ENCODE results near the gene PAIP2. TPM values are rescaled to one million over a fixed set of nuclear protein-coding genes. Genes with fewer than 3 reads are reported as not detected.

PAIP2 gene
- total RNA-seq, 1 experiment from 2014 or later: 95.0 TPM

- intact Hi-C loops (cut with micrococcal nuclease; ENCODE audit: unreplicated experiment): loop anchor here (5.0 kb wide), 1 partner anchor 749 kb away; no protein-coding TSS in a partner anchor
- DNase-seq (ENCODE audit: low spot score): no peak
- TF ChIP-seq EZH2 (IDR thresholded peaks at IDR 0.05; ENCODE audit: borderline replicate concordance, low read depth, low read length, poor library complexity, severe bottlenecking): no peak
- no peak for TF ChIP-seq CTCF (conservative IDR thresholded peaks at IDR 0.05; ENCODE audit: low read depth, low read length)
- peaks cover 14% of the 10 kb centered on the region for H3K27me3 ChIP-seq (replicated peaks; ENCODE audit: insufficient read depth, low read depth, low read length, poor library complexity)
- H3K4me1 ChIP-seq (ENCODE audit: insufficient read depth, low read length, poor library complexity, severe bottlenecking): peaks cover 24% of the 10 kb centered on the region
- POLR2A ChIA-PET (ENCODE audit: low non-redundant PET): interaction anchor here (0.5 kb wide), 1 partner anchor 364 kb away, joined by 7 read pairs; no protein-coding TSS in a partner anchor
- H3K4me3 ChIP-seq (ENCODE audit: low read depth, low read length, poor library complexity, severe bottlenecking): peak overlapping the region; percentile 60
- H3K36me3 ChIP-seq (ENCODE audit: insufficient read depth, low read length, poor library complexity, severe bottlenecking): no peaks in the 10 kb centered on the region
- no peaks in the 10 kb centered on the region for H3K9me3 ChIP-seq (ENCODE audit: low read depth, low read length, poor library complexity, severe bottlenecking)
- no TSS peak for BruUV-seq (replicated peaks)
- CTCF ChIA-PET: interaction anchor here (0.7 kb wide), 1 partner anchor 129 kb away, joined by 6 read pairs; no protein-coding TSS in a partner anchor
- H3K27ac ChIP-seq (ENCODE audit: low read depth, low read length, poor library complexity, severe bottlenecking): no peak overlapping the region
Measured at GRCh38 chr5:139391570-139392323, 50.1 kb downstream of the PAIP2 start.

GRCh38 chr5:139392324-139392677, 50.6 kb downstream of the PAIP2 start:
- H3K4me1 ChIP-seq (ENCODE audit: insufficient read depth, low read length, poor library complexity, severe bottlenecking): peaks cover 24% of the 10 kb centered on the region
- peak overlapping the region; percentile 50 for H3K27ac ChIP-seq (ENCODE audit: low read depth, low read length, poor library complexity, severe bottlenecking)
- CTCF ChIA-PET: no interaction called here
- H3K9me3 ChIP-seq (ENCODE audit: low read depth, low read length, poor library complexity, severe bottlenecking): no peaks in the 10 kb centered on the region
- peaks cover 14% of the 10 kb centered on the region for H3K27me3 ChIP-seq (replicated peaks; ENCODE audit: insufficient read depth, low read depth, low read length, poor library complexity)
- intact Hi-C loops (cut with micrococcal nuclease; ENCODE audit: unreplicated experiment): loop anchor here (5.0 kb wide), 1 partner anchor 750 kb away; no protein-coding TSS in a partner anchor
- DNase-seq (ENCODE audit: low spot score): no peak
- no TSS peak for BruUV-seq (replicated peaks)
- H3K36me3 ChIP-seq (ENCODE audit: insufficient read depth, low read length, poor library complexity, severe bottlenecking): no peaks in the 10 kb centered on the region
- POLR2A ChIA-PET (ENCODE audit: low non-redundant PET): interaction anchor here (0.6 kb wide), 1 partner anchor 853 kb away, joined by 3 read pairs; no protein-coding TSS in a partner anchor
- TF ChIP-seq CTCF (conservative IDR thresholded peaks at IDR 0.05; ENCODE audit: low read depth, low read length): no peak
- no peak for TF ChIP-seq EZH2 (IDR thresholded peaks at IDR 0.05; ENCODE audit: borderline replicate concordance, low read depth, low read length, poor library complexity, severe bottlenecking)
- peak overlapping the region; percentile 60 for H3K4me3 ChIP-seq (ENCODE audit: low read depth, low read length, poor library complexity, severe bottlenecking)

GRCh38 chr5:139392678-139393496, 51.2 kb downstream of the PAIP2 start:
- ChIA-PET CTCF (no interaction called here), POLR2A (ENCODE audit: low non-redundant PET) (interaction anchor here (0.6 kb wide), 1 partner anchor 853 kb away, joined by 3 read pairs; no protein-coding TSS in a partner anchor)
- Histone ChIP-seq H3K27me3 (replicated peaks; ENCODE audit: insufficient read depth, low read depth, low read length, poor library complexity) (peaks cover 14% of the 10 kb centered on the region), H3K4me1 (ENCODE audit: insufficient read depth, low read length, poor library complexity, severe bottlenecking) (peaks cover 19% of the 10 kb centered on the region), H3K4me3 (ENCODE audit: low read depth, low read length, poor library complexity, severe bottlenecking) (peak overlapping the region; percentile 60), H3K27ac (ENCODE audit: low read depth, low read length, poor library complexity, severe bottlenecking) (peak overlapping the region; percentile 50), H3K9me3 (ENCODE audit: low read depth, low read length, poor library complexity, severe bottlenecking) (no peaks in the 10 kb centered on the region), H3K36me3 (ENCODE audit: insufficient read depth, low read length, poor library complexity, severe bottlenecking) (no peaks in the 10 kb centered on the region)
- TF ChIP-seq EZH2 (IDR thresholded peaks at IDR 0.05; ENCODE audit: borderline replicate concordance, low read depth, low read length, poor library complexity, severe bottlenecking): no peak
- peak; percentile 74 for TF ChIP-seq CTCF (conservative IDR thresholded peaks at IDR 0.05; ENCODE audit: low read depth, low read length)
- DNase-seq (ENCODE audit: low spot score): peak; percentile 88
- intact Hi-C loops (cut with micrococcal nuclease; ENCODE audit: unreplicated experiment): loop anchor here (5.0 kb wide), 1 partner anchor 751 kb away; no protein-coding TSS in a partner anchor
- BruUV-seq (replicated peaks): no TSS peak

Measured in A673 (cell line).